Heart left ventricle (tissue), 13 donors: Measurements from ENCODE around the gene CDH23.

Experiments used
- CTCF ChIP-seq, 12 donors: fragments of 200-600 bp; sonication (generic) in 4 of 12; IDR thresholded peaks; one replicate each; pipeline versions ENCODE4 v1.5.0 to v1.8.0; 2018 to 2022; ENCODE audit warnings: antibody characterized with exemption in 12 of 12, mild to moderate bottlenecking in 5 of 12
- POLR2A ChIP-seq, 2 donors: fragments of 450-650 bp; IDR thresholded peaks; one replicate each; pipeline ENCODE4 v1.6.1; 2017; ENCODE audit warnings: antibody characterized with exemption in 2 of 2, mild to moderate bottlenecking in 2 of 2, moderate library complexity in 2 of 2
- donor health status: ischemic (EF 13 %, LVEDD 7.1; RV severe dilation, severe dysfunction).
- donor health status: DM: no; HTN: yes; CAD: no.
- donor health status: DM: no; HTN: no; CAD: no.
- donor health status: ischemic (EF 25% LVEDD 6.9; RV normal size, moderate dysfunction).
- donor health status: ischemic (EF 25% LVEDD 5.7; RV mildly dilated, moderate dysfunction).
- donor health status: ischemic (EF 35%, LVEDD 5.7; RV mildly dilated, moderate dysfunction).
- donor health status: nonischemic (EF 11% LVEDD 7.7; RV severe dilation, severe dysfunction).
- donor health status: DM: yes; HTN: yes; CAD: no.
- donor health status: PGD.
- donor health status: ischemic (EF 29% LVEDD 5.4; RV normal size, mild dysfunction).
- donor health status: nonischemic (EF 23%, LVEDD 6.1; RV moderate dilation, normal function).

DNA sequence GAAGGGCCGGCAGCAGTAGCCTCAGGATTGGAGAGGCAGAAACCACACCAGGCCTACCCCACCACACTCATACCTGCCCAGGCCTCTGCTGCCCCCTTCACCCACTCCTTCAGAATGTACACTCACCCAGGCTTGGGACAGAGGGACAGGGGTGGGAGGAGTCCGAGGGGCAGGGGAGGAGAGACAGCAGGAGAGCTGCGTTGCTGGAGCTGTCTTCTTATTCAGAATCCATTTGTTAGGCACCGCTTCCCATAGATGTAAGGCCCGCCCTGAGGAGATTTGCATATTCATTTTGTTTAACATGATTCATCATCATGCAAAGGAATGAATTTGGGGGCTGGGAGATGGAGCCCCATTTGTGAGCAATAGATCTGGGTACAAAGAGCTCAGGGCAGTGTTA is 156.7 kb downstream of the CDH23 start:
- TF ChIP-seq CTCF (IDR thresholded peaks at IDR 0.05) = no peak
- TF ChIP-seq POLR2A (IDR thresholded peaks at IDR 0.05) = no peak
